Breast epithelium (tissue), 4 donors: Measurements from ENCODE around the gene ERN2. TPM values are rescaled to one million over a fixed set of nuclear protein-coding genes. Genes with fewer than 3 reads are reported as not detected.

Source experiments
- DNase-seq, 2 donors: peaks; one replicate each; pipeline ENCODE4 v3.0.0-alpha.2; 2019; ENCODE audit warnings: low spot score in 2 of 2
- H3K27ac ChIP-seq, 2 donors: fragments of 200-600 bp; sonication (generic) in 1 of 2; one replicate each; pipeline ENCODE4 v1.5.1; 2016 to 2019; ENCODE audit warnings: mild to moderate bottlenecking in 1 of 2
- H3K27me3 ChIP-seq, 2 donors: fragments of 200-600 bp; sonication (generic) in 1 of 2; one replicate each; pipeline versions ENCODE4 v1.5.1 to v1.6.0; 2017 to 2019; ENCODE audit warnings: control low read depth in 1 of 2, mild to moderate bottlenecking in 1 of 2
- H3K36me3 ChIP-seq: fragments of 200-600 bp; one replicate; pipeline ENCODE4 v1.5.1; 2019
- H3K4me1 ChIP-seq, 2 donors: fragments of 200-600 bp; sonication (generic); one replicate each; pipeline ENCODE4 v1.5.1; 2016 to 2019; ENCODE audit warnings: control low read depth in 1 of 2
- H3K4me3 ChIP-seq, 3 donors: fragments of 200-600 bp; sonication (generic); 1 replicate in 2 of 3; 2 replicates in 1 of 3; pipeline ENCODE4 v1.5.1; 2016 to 2019; ENCODE audit warnings: mild to moderate bottlenecking in 3 of 3, moderate library complexity in 2 of 3
- H3K9me3 ChIP-seq, 2 donors: fragments of 200-600 bp; sonication (generic) in 1 of 2; one replicate each; pipeline ENCODE4 v1.5.1; 2016 to 2019; ENCODE audit warnings: control low read depth in 1 of 2
- CTCF ChIP-seq, 3 donors: fragments of 450-650 bp; IDR thresholded peaks; one replicate each; pipeline ENCODE4 v1.5.1; 2016 to 2017; ENCODE audit warnings: antibody characterized with exemption in 3 of 3, mild to moderate bottlenecking in 3 of 3, moderate library complexity in 3 of 3
- POLR2A ChIP-seq: fragments of 450-650 bp; IDR thresholded peaks from one replicate; pipeline ENCODE4 v1.6.1; 2016; ENCODE audit warnings: antibody characterized with exemption, mild to moderate bottlenecking, moderate library complexity
- POLR2AphosphoS5 ChIP-seq, 3 donors: sonication (generic); formaldehyde crosslinking; IDR thresholded peaks; one replicate each; pipeline ENCODE4 v1.6.1; 2017; ENCODE audit warnings: antibody characterized with exemption in 3 of 3
- intact Hi-C: fragments of 100-400 bp; cut with DNase I; formaldehyde crosslinking; loops from one replicate; pipeline ENCODE4 v1.15.1; 2023; ENCODE audit warnings: low total_unique reads
- total RNA-seq, 3 donors: library from RNA; depleted of rRNA; stranded (reverse); fragments of >200 nt; gene quantifications; one replicate each; pipeline ENCODE4 v1.1.0, GENCODE V29; 2016

The ERN2 gene
- total RNA-seq, 3 donors from 2014 or later, result 0.33 TPM; not detected in 2

GRCh38 chr16:23705517-23705902, 7.5 kb downstream of the ERN2 start:
- Histone ChIP-seq H3K9me3 (peaks cover 0 to 16% of the 10 kb centered on the region in 2 donors), H3K36me3 (no peaks in the 10 kb centered on the region), H3K27ac (no peak overlapping the region), H3K4me3 (no peak overlapping the region), H3K27me3 (no peaks in the 10 kb centered on the region), H3K4me1 (no peaks in the 10 kb centered on the region)
- intact Hi-C loops, result no loop called here
- TF ChIP-seq POLR2AphosphoS5 (IDR thresholded peaks at IDR 0.05) (no peak), POLR2A (no peak), CTCF (IDR thresholded peaks at IDR 0.05) (no peak)
- no peak for DNase-seq

- intact Hi-C loops, result no loop called here
- no peaks in the 10 kb centered on the region for H3K4me1 ChIP-seq
- no peak overlapping the region for H3K27ac ChIP-seq
- H3K36me3 ChIP-seq, result no peaks in the 10 kb centered on the region
- TF ChIP-seq CTCF (IDR thresholded peaks at IDR 0.05) (no peak), POLR2A (no peak)
- no peaks in the 10 kb centered on the region for H3K27me3 ChIP-seq
- H3K9me3 ChIP-seq, result peaks cover 0 to 12% of the 10 kb centered on the region in 2 donors
- no peak overlapping the region for H3K4me3 ChIP-seq
- DNase-seq, result no peak
Observed at GRCh38 chr16:23704772-23705516, 8.1 kb downstream of the ERN2 start.

- Histone ChIP-seq H3K4me1 (no peaks in the 10 kb centered on the region), H3K9me3 (no peaks in the 10 kb centered on the region), H3K27ac (no peak overlapping the region), H3K4me3 (no peak overlapping the region), H3K27me3 (no peaks in the 10 kb centered on the region), H3K36me3 (no peaks in the 10 kb centered on the region)
- intact Hi-C loops, result no loop called here
- TF ChIP-seq POLR2AphosphoS5 (IDR thresholded peaks at IDR 0.05) (no peak), POLR2A (no peak), CTCF (IDR thresholded peaks at IDR 0.05) (no peak)
- DNase-seq, result no peak
Observed at GRCh38 chr16:23702951-23703350, 10.1 kb downstream of the ERN2 start.

GRCh38 chr16:23701045-23701444, 12.0 kb downstream of the ERN2 start:
- Histone ChIP-seq H3K27me3 (no peaks in the 10 kb centered on the region), H3K4me3 (no peak overlapping the region), H3K4me1 (no peaks in the 10 kb centered on the region), H3K27ac (no peak overlapping the region), H3K9me3 (no peaks in the 10 kb centered on the region), H3K36me3 (no peaks in the 10 kb centered on the region)
- DNase-seq, result no peak
- intact Hi-C loops, result no loop called here
- no peak for TF ChIP-seq POLR2A
- no peak for TF ChIP-seq POLR2AphosphoS5 (IDR thresholded peaks at IDR 0.05)

- intact Hi-C loops, result no loop called here
- no peak overlapping the region for H3K27ac ChIP-seq
Observed at GRCh38 chr16:23700509-23700908, 12.5 kb downstream of the ERN2 start.

More at GRCh38 chr16:23700509-23700908, 12.5 kb downstream of the ERN2 start:
- Histone ChIP-seq H3K9me3 (no peaks in the 10 kb centered on the region), H3K36me3 (no peaks in the 10 kb centered on the region), H3K4me3 (no peak overlapping the region), H3K27me3 (no peaks in the 10 kb centered on the region), H3K4me1 (no peaks in the 10 kb centered on the region)
- no peak for DNase-seq
- TF ChIP-seq POLR2A, result no peak
- no peak for TF ChIP-seq CTCF (IDR thresholded peaks at IDR 0.05)
- TF ChIP-seq POLR2AphosphoS5 (IDR thresholded peaks at IDR 0.05), result no peak
